C4-2B (cell line): ENCODE results near the gene ARF1.

Experiments used
- ZFX ChIP-seq: fragments of 450-650 bp; IDR thresholded peaks from 2 replicates; pipeline ENCODE4 v1.6.1; 2017
- TF ChIP-seq, protein P1 (sequence below): fragments of 450-650 bp; conservative IDR thresholded peaks from 2 replicates; pipeline ENCODE4 v1.5.1; 2017; ENCODE audit warnings: mild to moderate bottlenecking

DNA sequence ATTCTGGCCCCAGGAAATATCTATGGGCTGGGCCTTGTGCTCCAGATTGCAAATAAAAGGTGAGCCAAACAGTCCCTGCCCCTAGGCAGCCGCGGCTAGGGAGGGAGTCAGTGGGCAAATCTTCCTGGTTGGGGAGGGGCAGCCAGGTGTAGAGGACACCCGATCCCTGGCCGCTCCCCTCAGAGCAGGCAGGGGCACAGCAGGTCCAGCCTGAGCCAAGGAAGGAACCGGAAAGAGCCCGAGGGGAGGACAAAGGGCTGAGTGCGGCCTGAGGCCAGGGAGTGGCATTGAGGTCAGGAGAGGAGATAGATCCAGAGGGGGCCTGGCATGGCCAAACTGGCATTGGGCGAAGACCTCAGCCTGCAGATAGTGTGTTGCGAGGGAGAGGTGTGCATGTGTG lies 36.6 kb upstream of the ARF1 start:
- TF ChIP-seq, protein P1, sequence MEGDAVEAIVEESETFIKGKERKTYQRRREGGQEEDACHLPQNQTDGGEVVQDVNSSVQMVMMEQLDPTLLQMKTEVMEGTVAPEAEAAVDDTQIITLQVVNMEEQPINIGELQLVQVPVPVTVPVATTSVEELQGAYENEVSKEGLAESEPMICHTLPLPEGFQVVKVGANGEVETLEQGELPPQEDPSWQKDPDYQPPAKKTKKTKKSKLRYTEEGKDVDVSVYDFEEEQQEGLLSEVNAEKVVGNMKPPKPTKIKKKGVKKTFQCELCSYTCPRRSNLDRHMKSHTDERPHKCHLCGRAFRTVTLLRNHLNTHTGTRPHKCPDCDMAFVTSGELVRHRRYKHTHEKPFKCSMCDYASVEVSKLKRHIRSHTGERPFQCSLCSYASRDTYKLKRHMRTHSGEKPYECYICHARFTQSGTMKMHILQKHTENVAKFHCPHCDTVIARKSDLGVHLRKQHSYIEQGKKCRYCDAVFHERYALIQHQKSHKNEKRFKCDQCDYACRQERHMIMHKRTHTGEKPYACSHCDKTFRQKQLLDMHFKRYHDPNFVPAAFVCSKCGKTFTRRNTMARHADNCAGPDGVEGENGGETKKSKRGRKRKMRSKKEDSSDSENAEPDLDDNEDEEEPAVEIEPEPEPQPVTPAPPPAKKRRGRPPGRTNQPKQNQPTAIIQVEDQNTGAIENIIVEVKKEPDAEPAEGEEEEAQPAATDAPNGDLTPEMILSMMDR = no peak
- TF ChIP-seq ZFX = no peak
